Liver (tissue), 3 donors: ENCODE results near the gene HIVEP3.

Source experiments
- FOXA1 ChIP-seq: IDR thresholded peaks from 2 replicates; pipeline ENCODE4 v1.6.1; 2016; ENCODE audit warnings: antibody characterized with exemption
- GABPA ChIP-seq, 2 donors: IDR thresholded peaks in 1 of 2; conservative IDR thresholded peaks in 1 of 2; 2 replicates each; pipeline ENCODE4 v1.6.1; 2016; ENCODE audit warnings: antibody characterized with exemption in 2 of 2, mild to moderate bottlenecking in 1 of 2, moderate library complexity in 1 of 2
- HNF4A ChIP-seq, 2 donors: conservative IDR thresholded peaks; 2 replicates each; pipeline ENCODE4 v1.6.1; 2016; ENCODE audit warnings: antibody characterized with exemption in 2 of 2, mild to moderate bottlenecking in 2 of 2
- JUND ChIP-seq, 2 donors: IDR thresholded peaks; 2 replicates each; pipeline ENCODE4 v1.6.1; 2016; ENCODE audit warnings: antibody characterized with exemption in 2 of 2
- MAX ChIP-seq: IDR thresholded peaks from 2 replicates; pipeline ENCODE4 v1.6.1; 2016; ENCODE audit warnings: antibody characterized with exemption
- NR2F2 ChIP-seq: IDR thresholded peaks from 2 replicates; pipeline ENCODE4 v1.6.1; 2016; ENCODE audit warnings: antibody characterized with exemption
- RAD21 ChIP-seq, 2 donors: IDR thresholded peaks; 2 replicates each; pipeline ENCODE4 v1.6.1; 2016; ENCODE audit warnings: antibody characterized with exemption in 2 of 2, mild to moderate bottlenecking in 2 of 2
- SP1 ChIP-seq: IDR thresholded peaks from 2 replicates; pipeline ENCODE4 v1.6.1; 2018; ENCODE audit warnings: antibody characterized with exemption, mild to moderate bottlenecking
- TAF1 ChIP-seq: conservative IDR thresholded peaks from 2 replicates; pipeline ENCODE4 v1.6.1; 2016; ENCODE audit warnings: antibody characterized with exemption, mild to moderate bottlenecking
- YY1 ChIP-seq: IDR thresholded peaks from 2 replicates; pipeline ENCODE4 v1.6.1; 2016; ENCODE audit warnings: antibody characterized with exemption, mild to moderate bottlenecking
- ZBTB33 ChIP-seq: IDR thresholded peaks from 2 replicates; pipeline ENCODE4 v1.6.1; 2016; ENCODE audit warnings: antibody characterized with exemption
- TF ChIP-seq, protein P1 (sequence below): fragments of 150-350 bp; IDR thresholded peaks from 2 replicates; pipeline ENCODE4 v1.5.1; 2017; ENCODE audit warnings: improper control_type of control experiment, low read depth, low read length; ENCODE audit not compliant: missing input control
- TF ChIP-seq, protein P2 (sequence below): IDR thresholded peaks from 2 replicates; pipeline ENCODE4 v1.6.1; 2016; ENCODE audit warnings: antibody characterized with exemption
- donor health status: healthy.
- donor health status: healthy.

DNA sequence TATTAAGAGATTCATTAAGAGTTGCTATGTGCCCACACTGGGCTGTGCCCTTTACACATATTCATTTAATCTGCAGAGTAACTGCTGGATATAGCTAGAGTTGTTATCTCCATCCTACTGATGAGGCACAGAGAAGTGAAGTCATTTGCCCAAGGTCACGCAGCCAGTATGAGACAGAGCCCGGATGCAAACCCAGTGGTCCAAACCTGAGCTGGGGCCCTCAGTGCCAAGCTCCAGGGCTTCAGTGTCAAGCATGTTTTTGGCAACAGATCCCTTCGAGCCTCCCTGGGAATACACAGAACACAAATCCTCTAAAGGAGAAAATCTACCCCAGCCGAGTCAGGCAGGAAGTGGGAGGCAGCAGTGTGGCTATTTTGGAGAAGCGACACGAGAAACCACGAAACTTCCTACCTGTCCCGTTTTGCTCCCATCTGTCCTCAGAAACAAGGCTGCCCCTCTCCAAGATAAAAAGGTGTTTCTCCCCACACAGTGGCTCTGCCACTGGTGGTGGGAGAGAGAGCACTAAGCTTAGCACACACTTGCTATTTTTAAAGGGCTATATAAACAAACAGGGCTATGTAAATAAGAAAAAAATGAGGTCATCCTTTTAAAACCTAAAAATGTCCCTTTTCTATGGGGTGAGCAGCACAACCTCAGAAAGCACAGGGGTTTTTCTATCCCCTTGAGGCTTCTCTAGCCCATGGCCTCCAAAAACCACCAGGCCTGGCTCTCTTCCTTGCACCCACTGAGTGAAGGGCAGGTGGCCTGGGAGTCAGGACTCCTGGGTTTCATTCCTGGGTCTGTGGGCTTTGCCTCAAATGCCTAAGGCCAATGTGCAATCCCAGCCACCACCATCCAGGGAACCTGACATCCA is 295.6 kb downstream of the HIVEP3 start:
- TF ChIP-seq, protein P1, sequence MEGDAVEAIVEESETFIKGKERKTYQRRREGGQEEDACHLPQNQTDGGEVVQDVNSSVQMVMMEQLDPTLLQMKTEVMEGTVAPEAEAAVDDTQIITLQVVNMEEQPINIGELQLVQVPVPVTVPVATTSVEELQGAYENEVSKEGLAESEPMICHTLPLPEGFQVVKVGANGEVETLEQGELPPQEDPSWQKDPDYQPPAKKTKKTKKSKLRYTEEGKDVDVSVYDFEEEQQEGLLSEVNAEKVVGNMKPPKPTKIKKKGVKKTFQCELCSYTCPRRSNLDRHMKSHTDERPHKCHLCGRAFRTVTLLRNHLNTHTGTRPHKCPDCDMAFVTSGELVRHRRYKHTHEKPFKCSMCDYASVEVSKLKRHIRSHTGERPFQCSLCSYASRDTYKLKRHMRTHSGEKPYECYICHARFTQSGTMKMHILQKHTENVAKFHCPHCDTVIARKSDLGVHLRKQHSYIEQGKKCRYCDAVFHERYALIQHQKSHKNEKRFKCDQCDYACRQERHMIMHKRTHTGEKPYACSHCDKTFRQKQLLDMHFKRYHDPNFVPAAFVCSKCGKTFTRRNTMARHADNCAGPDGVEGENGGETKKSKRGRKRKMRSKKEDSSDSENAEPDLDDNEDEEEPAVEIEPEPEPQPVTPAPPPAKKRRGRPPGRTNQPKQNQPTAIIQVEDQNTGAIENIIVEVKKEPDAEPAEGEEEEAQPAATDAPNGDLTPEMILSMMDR: no peak
- no peak for TF ChIP-seq YY1
- TF ChIP-seq TAF1: no peak
- TF ChIP-seq MAX: no peak
- TF ChIP-seq, protein P2, sequence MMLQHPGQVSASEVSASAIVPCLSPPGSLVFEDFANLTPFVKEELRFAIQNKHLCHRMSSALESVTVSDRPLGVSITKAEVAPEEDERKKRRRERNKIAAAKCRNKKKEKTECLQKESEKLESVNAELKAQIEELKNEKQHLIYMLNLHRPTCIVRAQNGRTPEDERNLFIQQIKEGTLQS: no peak
- no peak for TF ChIP-seq SP1
- no peak for TF ChIP-seq ZBTB33
- TF ChIP-seq HNF4A (conservative IDR thresholded peaks at IDR 0.05): no peak
- TF ChIP-seq GABPA (IDR thresholded peaks at IDR 0.05 in 1 of 2, conservative IDR thresholded peaks at IDR 0.05 in 1 of 2): no peak
- no peak for TF ChIP-seq NR2F2
- no peak for TF ChIP-seq FOXA1
- no peak for TF ChIP-seq RAD21 (IDR thresholded peaks at IDR 0.05)
- TF ChIP-seq JUND (IDR thresholded peaks at IDR 0.05): no peak
